Thoracic aorta (tissue), 2 donors: ENCODE measurements around the gene COL4A4. TPM values are rescaled to one million over a fixed set of nuclear protein-coding genes. Genes with fewer than 3 reads are reported as not detected.

Experiments
- ATAC-seq: fragments of 150-250 bp; one replicate; pipeline ENCODE4 v1.8.0; 2017; ENCODE audit warnings: low read depth; ENCODE audit not compliant: insufficient number of reproducible peaks, low FRiP score
- DNase-seq: peaks from one replicate; pipeline ENCODE4 v3.0.0-alpha.2; 2020; ENCODE audit warnings: low spot score
- H3K27ac ChIP-seq, 2 donors: fragments of 200-600 bp; sonication (generic); 1 replicate in 1 of 2; 2 replicates in 1 of 2; pipeline ENCODE4 v1.5.1; 2016; ENCODE audit warnings: mild to moderate bottlenecking in 2 of 2, moderate library complexity in 2 of 2
- H3K27me3 ChIP-seq: fragments of 200-600 bp; sonication (generic); replicated peaks from 2 replicates; pipeline ENCODE4 v1.6.0; 2016; ENCODE audit warnings: mild to moderate bottlenecking; ENCODE audit not compliant: insufficient read depth
- H3K36me3 ChIP-seq: fragments of 200-600 bp; sonication (generic); one replicate; pipeline ENCODE4 v1.5.1; 2016
- H3K4me1 ChIP-seq, 2 donors: fragments of 200-600 bp; sonication (generic); 1 replicate in 1 of 2; 2 replicates in 1 of 2; pipeline versions ENCODE4 v1.5.1 to v1.6.0; 2016; ENCODE audit warnings: low read depth in 2 of 2, mild to moderate bottlenecking in 1 of 2; ENCODE audit not compliant: control insufficient read depth in 1 of 2
- H3K4me3 ChIP-seq: fragments of 200-600 bp; sonication (generic); 2 replicates; pipeline ENCODE4 v1.5.1; 2016; ENCODE audit warnings: mild to moderate bottlenecking
- H3K9me3 ChIP-seq: fragments of 200-600 bp; sonication (generic); 2 replicates; pipeline ENCODE4 v1.5.1; 2016
- total RNA-seq, 2 donors: library from RNA; depleted of rRNA; stranded (reverse); fragments of >200 nt; gene quantifications; one replicate each; pipeline versions ENCODE4 v1.1.0 to v1.2.3, GENCODE V29; 2016
- TF ChIP-seq, protein P1 (sequence below): fragments of 200-600 bp; sonication (generic); IDR thresholded peaks from one replicate; pipeline ENCODE4 v1.5.1; 2019; ENCODE audit warnings: antibody characterized with exemption

COL4A4 gene
- total RNA-seq, 2 donors from 2014 or later, result 17.2 to 34.0 TPM

DNA sequence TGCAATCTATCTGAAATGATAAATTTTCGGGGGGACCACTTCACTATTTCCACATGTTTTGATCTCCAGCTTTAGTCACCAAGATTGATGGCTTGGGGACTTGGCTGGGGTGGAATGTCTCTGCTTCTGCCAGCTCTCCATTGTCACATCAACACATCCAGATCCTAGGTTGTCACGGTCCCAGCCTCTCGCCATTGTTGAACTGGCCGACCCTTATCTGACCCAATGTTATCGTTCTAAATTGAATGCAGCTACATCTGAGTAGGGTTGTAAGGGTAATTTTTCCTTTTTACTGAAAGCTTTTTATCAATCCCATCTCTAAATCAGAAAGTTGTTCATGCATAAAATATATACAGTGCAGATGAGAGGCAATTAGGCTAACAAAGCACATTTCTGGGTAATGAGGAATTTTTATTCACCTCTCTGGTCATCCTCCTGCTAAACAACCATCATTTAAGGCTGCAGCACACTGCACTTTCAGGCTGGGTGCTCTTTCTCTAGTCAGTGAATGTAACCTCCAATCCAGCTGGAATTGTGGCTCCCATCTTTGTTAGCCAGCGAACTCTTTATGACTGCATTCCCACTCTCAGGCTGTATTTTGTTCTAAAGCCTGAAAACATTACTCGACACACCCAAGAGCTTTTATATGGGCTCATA lies 128.2 kb downstream of the COL4A4 start:
- Histone ChIP-seq H3K27ac (no peak overlapping the region), H3K36me3 (peaks cover 6% of the 10 kb centered on the region), H3K27me3 (no peaks in the 10 kb centered on the region), H3K4me3 (no peak overlapping the region), H3K4me1 (no peaks in the 10 kb centered on the region), H3K9me3 (no peaks in the 10 kb centered on the region)
- no peak for DNase-seq
- TF ChIP-seq, protein P1, sequence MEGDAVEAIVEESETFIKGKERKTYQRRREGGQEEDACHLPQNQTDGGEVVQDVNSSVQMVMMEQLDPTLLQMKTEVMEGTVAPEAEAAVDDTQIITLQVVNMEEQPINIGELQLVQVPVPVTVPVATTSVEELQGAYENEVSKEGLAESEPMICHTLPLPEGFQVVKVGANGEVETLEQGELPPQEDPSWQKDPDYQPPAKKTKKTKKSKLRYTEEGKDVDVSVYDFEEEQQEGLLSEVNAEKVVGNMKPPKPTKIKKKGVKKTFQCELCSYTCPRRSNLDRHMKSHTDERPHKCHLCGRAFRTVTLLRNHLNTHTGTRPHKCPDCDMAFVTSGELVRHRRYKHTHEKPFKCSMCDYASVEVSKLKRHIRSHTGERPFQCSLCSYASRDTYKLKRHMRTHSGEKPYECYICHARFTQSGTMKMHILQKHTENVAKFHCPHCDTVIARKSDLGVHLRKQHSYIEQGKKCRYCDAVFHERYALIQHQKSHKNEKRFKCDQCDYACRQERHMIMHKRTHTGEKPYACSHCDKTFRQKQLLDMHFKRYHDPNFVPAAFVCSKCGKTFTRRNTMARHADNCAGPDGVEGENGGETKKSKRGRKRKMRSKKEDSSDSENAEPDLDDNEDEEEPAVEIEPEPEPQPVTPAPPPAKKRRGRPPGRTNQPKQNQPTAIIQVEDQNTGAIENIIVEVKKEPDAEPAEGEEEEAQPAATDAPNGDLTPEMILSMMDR, result no peak
- ATAC-seq, result no peak

DNA sequence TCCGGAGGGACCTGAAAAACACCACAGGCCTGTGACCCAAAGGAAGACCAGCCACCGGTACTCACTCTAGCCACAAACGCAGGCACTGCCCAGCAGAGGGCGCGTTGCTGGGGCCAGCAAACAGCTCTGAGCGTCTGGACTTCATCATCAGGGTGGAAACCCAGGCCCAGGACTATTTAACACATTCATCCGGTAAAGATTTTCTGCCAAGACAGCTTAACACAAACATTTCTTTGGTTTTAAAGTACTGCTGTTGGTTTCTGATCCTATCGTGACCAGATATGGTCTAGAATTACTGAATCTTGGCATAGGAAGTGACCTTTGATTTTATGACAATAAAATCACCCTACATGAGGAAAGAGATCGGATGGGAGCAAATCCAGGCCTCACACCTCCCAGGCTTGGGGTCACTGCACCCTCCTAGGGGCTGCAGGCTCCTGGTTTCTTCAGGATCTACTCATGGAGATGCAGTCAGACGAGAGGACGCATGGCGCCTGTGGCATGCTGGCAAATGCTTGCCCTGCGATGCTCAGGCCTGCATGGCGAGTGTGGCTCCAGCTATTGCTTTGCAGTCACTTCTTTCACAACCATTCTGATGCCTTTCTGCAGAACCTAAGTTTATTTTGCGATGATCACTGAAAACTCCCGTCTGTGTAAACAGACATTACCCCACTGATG lies 130.4 kb downstream of the COL4A4 start:
- no peaks in the 10 kb centered on the region for H3K27me3 ChIP-seq
- no peak for DNase-seq
- ATAC-seq, result no peak
- H3K4me1 ChIP-seq, result no peaks in the 10 kb centered on the region
- H3K9me3 ChIP-seq, result no peaks in the 10 kb centered on the region
- H3K4me3 ChIP-seq, result no peak overlapping the region
- peaks cover 6% of the 10 kb centered on the region for H3K36me3 ChIP-seq
- H3K27ac ChIP-seq, result no peak overlapping the region
- TF ChIP-seq, protein P1, result no peak

DNA sequence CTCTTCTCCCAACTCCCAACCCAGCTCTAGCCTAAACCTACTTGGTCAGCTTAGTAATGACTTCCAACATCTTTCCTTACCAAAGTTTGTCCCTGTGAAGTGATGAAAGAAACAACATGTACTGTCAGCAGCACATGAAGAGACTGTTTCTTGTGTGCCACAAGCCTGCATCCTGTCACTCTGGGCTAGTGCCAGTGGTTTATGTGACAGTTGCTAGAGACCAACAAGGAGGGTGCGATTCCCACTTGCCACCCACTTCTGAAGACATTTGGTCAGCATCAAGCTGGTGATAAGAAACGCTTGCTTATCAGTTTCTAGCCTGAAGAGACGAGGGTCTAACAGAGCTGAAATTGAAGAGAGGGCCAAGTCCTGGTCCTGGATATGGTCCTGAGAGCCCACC lies 132.6 kb downstream of the COL4A4 start:
- no peak for DNase-seq
- H3K27ac ChIP-seq, result no peak overlapping the region
- H3K4me3 ChIP-seq, result no peak overlapping the region
- no peaks in the 10 kb centered on the region for H3K9me3 ChIP-seq
- no peaks in the 10 kb centered on the region for H3K4me1 ChIP-seq
- no peak for ATAC-seq
- no peaks in the 10 kb centered on the region for H3K27me3 ChIP-seq
- peaks cover 6% of the 10 kb centered on the region for H3K36me3 ChIP-seq
- TF ChIP-seq, protein P1, result no peak

- Histone ChIP-seq H3K4me1 (no peaks in the 10 kb centered on the region), H3K27ac (no peak overlapping the region), H3K27me3 (no peaks in the 10 kb centered on the region), H3K4me3 (no peak overlapping the region), H3K9me3 (no peaks in the 10 kb centered on the region), H3K36me3 (peaks cover 6% of the 10 kb centered on the region)
- ATAC-seq, result no peak
- TF ChIP-seq, protein P1, result no peak
- no peak for DNase-seq
These were observed 133.2 kb downstream of the COL4A4 start for GRCh38 chr2:227030789-227031188.

DNA sequence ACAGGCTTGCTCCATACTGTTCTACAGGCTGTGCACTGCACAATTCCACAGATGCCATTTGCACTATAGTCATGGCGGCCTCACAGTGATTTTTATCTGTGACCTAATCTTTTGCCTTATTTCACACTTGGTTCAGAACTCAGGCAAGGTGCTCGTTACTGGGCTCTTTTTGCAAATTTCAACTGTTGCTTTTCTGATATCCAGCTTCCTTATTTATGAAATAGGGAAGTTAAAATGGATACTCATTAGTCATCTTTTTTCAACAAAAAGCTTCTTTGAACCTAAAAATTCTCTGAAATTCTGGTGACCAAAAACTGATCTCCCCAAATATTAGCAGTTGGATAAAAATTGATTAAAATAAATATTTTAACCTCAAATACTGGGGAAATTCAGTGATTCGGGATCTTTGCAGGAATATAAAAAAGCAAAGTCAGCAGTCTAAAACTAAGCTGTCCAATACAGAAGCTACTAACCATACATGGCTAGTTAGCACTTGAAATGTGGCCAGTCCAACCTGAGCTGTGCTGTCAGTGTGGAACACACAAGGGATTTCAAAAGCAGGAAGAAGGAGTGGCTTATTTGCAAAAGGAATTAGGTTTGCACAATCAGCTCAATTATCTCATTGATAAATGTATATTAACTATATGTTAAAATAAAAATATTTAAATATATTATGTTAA lies 134.4 kb downstream of the COL4A4 start:
- Histone ChIP-seq H3K4me3 (no peak overlapping the region), H3K36me3 (peaks cover 6% of the 10 kb centered on the region), H3K27me3 (no peaks in the 10 kb centered on the region), H3K4me1 (no peaks in the 10 kb centered on the region), H3K9me3 (no peaks in the 10 kb centered on the region), H3K27ac (no peak overlapping the region)
- no peak for ATAC-seq
- DNase-seq, result no peak
- TF ChIP-seq, protein P1, result no peak
